WTC11 (cell line): Measurements from ENCODE around the gene LRRC61. TPM values are rescaled to one million over a fixed set of nuclear protein-coding genes. Genes with fewer than 3 reads are reported as not detected.

ENCODE experiments used
- ATF2 ChIP-seq: sonication (generic); formaldehyde crosslinking; IDR thresholded peaks from 2 replicates; pipeline ENCODE4 v1.8.1; 2022; ENCODE audit warnings: low read depth, missing genetic modification reagents, borderline replicate concordance
- CBFB ChIP-seq: sonication (generic); formaldehyde crosslinking; IDR thresholded peaks from 2 replicates; pipeline ENCODE4 v1.8.1; 2022; ENCODE audit warnings: mild to moderate bottlenecking, low read depth, missing genetic modification reagents
- CTCF ChIP-seq: fragments of 200-600 bp; IDR thresholded peaks from 2 replicates; pipeline ENCODE4 v1.8.0; 2022; ENCODE audit warnings: antibody characterized with exemption
- FOXJ3 ChIP-seq: sonication (generic); formaldehyde crosslinking; IDR thresholded peaks from 2 replicates; pipeline ENCODE4 v1.9.0; 2021; ENCODE audit warnings: missing genetic modification reagents, mild to moderate bottlenecking, borderline replicate concordance
- GABPB1 ChIP-seq: sonication (generic); formaldehyde crosslinking; IDR thresholded peaks from 2 replicates; pipeline ENCODE4 v1.8.1; 2023; ENCODE audit warnings: mild to moderate bottlenecking, missing genetic modification reagents
- IRF2 ChIP-seq: sonication (generic); formaldehyde crosslinking; IDR thresholded peaks from 2 replicates; pipeline ENCODE4 v1.8.0; 2022; ENCODE audit warnings: low read depth, missing genetic modification reagents, borderline replicate concordance
- MYBL2 ChIP-seq: sonication (generic); formaldehyde crosslinking; IDR thresholded peaks from 2 replicates; pipeline ENCODE4 v1.8.1; 2023; ENCODE audit warnings: mild to moderate bottlenecking, moderate library complexity, missing genetic modification reagents
- NFYB ChIP-seq: sonication (generic); formaldehyde crosslinking; conservative IDR thresholded peaks from 2 replicates; pipeline ENCODE4 v1.8.0; 2022; ENCODE audit warnings: low read depth, missing genetic modification reagents
- SMAD4 ChIP-seq: sonication (generic); formaldehyde crosslinking; IDR thresholded peaks from 2 replicates; pipeline ENCODE4 v1.8.0; 2022; ENCODE audit warnings: mild to moderate bottlenecking, missing genetic modification reagents
- SOX15 ChIP-seq: fragments of 250-450 bp; sonication (Bioruptor Pico); IDR thresholded peaks from 2 replicates; pipeline ENCODE4 v1.9.0; 2021; ENCODE audit warnings: mild to moderate bottlenecking
- TP53 ChIP-seq: sonication (generic); formaldehyde crosslinking; IDR thresholded peaks from 2 replicates; pipeline ENCODE4 v1.8.1; 2023; ENCODE audit warnings: mild to moderate bottlenecking, missing genetic modification reagents
- ZMAT4 ChIP-seq: fragments of 250-450 bp; sonication (Bioruptor Pico); IDR thresholded peaks from 2 replicates; pipeline ENCODE4 v1.9.0; 2021; ENCODE audit warnings: mild to moderate bottlenecking
- ZNF263 ChIP-seq: sonication (generic); formaldehyde crosslinking; IDR thresholded peaks from 2 replicates; pipeline ENCODE4 v1.8.1; 2022; ENCODE audit warnings: low read depth, mild to moderate bottlenecking, moderate library complexity, missing genetic modification reagents
- ZNF425 ChIP-seq: fragments of 250-450 bp; sonication (Bioruptor Pico); conservative IDR thresholded peaks from 2 replicates; pipeline ENCODE4 v1.9.0; 2021; ENCODE audit warnings: mild to moderate bottlenecking
- total RNA-seq: library from RNA; stranded (reverse); gene quantifications from 3 replicates; pipeline ENCODE4 v1.2.3, GENCODE V29; 2021
- TF ChIP-seq, protein P1 (sequence below): sonication (generic); formaldehyde crosslinking; IDR thresholded peaks from 2 replicates; pipeline ENCODE4 v1.8.1; 2022; ENCODE audit warnings: mild to moderate bottlenecking, missing genetic modification reagents, moderate library complexity, borderline replicate concordance
- TF ChIP-seq, protein P2 (sequence below): sonication (generic); formaldehyde crosslinking; IDR thresholded peaks from 2 replicates; pipeline ENCODE4 v1.8.0; 2023; ENCODE audit warnings: mild to moderate bottlenecking, missing genetic modification reagents
- TF ChIP-seq, protein P3 (sequence below): sonication (generic); formaldehyde crosslinking; IDR thresholded peaks from 2 replicates; pipeline ENCODE4 v1.8.1; 2023; ENCODE audit warnings: mild to moderate bottlenecking, missing genetic modification reagents, moderate library complexity
- TF ChIP-seq, protein P4 (sequence below): sonication (generic); formaldehyde crosslinking; IDR thresholded peaks from 2 replicates; pipeline ENCODE4 v1.8.0; 2023; ENCODE audit warnings: missing genetic modification reagents, mild to moderate bottlenecking, borderline replicate concordance
- TF ChIP-seq, protein P5 (sequence below): sonication (generic); formaldehyde crosslinking; conservative IDR thresholded peaks from 2 replicates; pipeline ENCODE4 v1.8.1; 2023; ENCODE audit warnings: mild to moderate bottlenecking, low read depth, missing genetic modification reagents, moderate library complexity

LRRC61 gene
- total RNA-seq, 1 experiment from 2014 or later, result 27.7 TPM

DNA sequence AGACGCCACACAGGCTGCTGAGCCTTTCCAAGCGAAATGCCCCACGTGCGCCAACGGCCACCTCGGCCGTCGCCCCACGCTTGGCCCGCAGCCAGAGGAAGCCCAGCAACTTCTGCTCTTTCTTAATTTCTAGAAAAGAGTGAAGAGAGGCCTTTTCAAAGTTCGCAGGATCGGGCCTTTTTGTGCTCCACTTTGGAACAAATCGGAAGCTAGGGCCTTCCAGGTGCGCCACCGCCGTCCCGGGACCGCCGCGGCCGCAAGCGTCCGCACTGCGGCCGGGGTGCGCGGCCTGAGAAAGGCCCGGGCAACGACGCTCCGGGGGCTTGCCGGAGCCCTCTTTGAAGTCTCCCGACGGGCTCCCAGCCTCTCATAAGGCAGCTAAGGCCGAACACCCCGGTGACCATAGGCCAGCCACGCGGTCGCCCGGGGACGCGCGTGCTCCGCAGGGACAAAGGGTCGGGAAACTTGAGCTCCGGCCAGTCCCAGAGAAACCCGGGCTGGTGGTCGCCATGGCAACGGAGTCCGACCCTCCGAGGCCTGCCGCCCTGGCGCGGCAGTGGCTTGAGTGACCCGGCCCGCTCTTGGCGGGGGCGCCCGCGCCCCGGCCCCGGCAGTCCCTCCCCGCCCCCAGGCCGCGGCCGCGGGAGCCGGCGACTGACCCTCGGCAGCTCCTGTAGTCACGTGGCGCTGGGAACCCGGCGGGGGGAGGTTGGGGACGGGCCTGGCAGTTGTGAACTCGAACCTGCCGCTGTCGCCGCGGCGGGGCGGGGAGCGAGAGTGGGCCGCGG is 45.1 kb downstream of the LRRC61 start, which contains the start of gene REPIN1 (continued):
- TF ChIP-seq TP53 (CRISPR knock-in tag) (no peak), SOX15 (CRISPR knock-in tag) (no peak), MYBL2 (CRISPR knock-in tag) (no peak), ZNF263 (no peak), FOXJ3 (CRISPR knock-in tag) (no peak), CTCF (no peak), ATF2 (CRISPR knock-in tag) (no peak), ZNF425 (CRISPR knock-in tag) (no peak), ZMAT4 (CRISPR knock-in tag) (no peak), IRF2 (CRISPR knock-in tag) (no peak), SMAD4 (CRISPR knock-in tag) (no peak), NFYB (CRISPR knock-in tag) (no peak), GABPB1 (0 out of 2 replicates have a peak, but pooled peaks have one; percentile 24), CBFB (no peak)
- TF ChIP-seq, protein P1, sequence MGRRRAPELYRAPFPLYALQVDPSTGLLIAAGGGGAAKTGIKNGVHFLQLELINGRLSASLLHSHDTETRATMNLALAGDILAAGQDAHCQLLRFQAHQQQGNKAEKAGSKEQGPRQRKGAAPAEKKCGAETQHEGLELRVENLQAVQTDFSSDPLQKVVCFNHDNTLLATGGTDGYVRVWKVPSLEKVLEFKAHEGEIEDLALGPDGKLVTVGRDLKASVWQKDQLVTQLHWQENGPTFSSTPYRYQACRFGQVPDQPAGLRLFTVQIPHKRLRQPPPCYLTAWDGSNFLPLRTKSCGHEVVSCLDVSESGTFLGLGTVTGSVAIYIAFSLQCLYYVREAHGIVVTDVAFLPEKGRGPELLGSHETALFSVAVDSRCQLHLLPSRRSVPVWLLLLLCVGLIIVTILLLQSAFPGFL (CRISPR knock-in tag), result no peak; the same call in 1 of the 2 replicates
- TF ChIP-seq, protein P2, sequence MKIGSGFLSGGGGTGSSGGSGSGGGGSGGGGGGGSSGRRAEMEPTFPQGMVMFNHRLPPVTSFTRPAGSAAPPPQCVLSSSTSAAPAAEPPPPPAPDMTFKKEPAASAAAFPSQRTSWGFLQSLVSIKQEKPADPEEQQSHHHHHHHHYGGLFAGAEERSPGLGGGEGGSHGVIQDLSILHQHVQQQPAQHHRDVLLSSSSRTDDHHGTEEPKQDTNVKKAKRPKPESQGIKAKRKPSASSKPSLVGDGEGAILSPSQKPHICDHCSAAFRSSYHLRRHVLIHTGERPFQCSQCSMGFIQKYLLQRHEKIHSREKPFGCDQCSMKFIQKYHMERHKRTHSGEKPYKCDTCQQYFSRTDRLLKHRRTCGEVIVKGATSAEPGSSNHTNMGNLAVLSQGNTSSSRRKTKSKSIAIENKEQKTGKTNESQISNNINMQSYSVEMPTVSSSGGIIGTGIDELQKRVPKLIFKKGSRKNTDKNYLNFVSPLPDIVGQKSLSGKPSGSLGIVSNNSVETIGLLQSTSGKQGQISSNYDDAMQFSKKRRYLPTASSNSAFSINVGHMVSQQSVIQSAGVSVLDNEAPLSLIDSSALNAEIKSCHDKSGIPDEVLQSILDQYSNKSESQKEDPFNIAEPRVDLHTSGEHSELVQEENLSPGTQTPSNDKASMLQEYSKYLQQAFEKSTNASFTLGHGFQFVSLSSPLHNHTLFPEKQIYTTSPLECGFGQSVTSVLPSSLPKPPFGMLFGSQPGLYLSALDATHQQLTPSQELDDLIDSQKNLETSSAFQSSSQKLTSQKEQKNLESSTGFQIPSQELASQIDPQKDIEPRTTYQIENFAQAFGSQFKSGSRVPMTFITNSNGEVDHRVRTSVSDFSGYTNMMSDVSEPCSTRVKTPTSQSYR (CRISPR knock-in tag), result no peak
- TF ChIP-seq, protein P3, sequence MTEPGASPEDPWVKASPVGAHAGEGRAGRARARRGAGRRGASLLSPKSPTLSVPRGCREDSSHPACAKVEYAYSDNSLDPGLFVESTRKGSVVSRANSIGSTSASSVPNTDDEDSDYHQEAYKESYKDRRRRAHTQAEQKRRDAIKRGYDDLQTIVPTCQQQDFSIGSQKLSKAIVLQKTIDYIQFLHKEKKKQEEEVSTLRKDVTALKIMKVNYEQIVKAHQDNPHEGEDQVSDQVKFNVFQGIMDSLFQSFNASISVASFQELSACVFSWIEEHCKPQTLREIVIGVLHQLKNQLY (CRISPR knock-in tag), result no peak
- TF ChIP-seq, protein P4, sequence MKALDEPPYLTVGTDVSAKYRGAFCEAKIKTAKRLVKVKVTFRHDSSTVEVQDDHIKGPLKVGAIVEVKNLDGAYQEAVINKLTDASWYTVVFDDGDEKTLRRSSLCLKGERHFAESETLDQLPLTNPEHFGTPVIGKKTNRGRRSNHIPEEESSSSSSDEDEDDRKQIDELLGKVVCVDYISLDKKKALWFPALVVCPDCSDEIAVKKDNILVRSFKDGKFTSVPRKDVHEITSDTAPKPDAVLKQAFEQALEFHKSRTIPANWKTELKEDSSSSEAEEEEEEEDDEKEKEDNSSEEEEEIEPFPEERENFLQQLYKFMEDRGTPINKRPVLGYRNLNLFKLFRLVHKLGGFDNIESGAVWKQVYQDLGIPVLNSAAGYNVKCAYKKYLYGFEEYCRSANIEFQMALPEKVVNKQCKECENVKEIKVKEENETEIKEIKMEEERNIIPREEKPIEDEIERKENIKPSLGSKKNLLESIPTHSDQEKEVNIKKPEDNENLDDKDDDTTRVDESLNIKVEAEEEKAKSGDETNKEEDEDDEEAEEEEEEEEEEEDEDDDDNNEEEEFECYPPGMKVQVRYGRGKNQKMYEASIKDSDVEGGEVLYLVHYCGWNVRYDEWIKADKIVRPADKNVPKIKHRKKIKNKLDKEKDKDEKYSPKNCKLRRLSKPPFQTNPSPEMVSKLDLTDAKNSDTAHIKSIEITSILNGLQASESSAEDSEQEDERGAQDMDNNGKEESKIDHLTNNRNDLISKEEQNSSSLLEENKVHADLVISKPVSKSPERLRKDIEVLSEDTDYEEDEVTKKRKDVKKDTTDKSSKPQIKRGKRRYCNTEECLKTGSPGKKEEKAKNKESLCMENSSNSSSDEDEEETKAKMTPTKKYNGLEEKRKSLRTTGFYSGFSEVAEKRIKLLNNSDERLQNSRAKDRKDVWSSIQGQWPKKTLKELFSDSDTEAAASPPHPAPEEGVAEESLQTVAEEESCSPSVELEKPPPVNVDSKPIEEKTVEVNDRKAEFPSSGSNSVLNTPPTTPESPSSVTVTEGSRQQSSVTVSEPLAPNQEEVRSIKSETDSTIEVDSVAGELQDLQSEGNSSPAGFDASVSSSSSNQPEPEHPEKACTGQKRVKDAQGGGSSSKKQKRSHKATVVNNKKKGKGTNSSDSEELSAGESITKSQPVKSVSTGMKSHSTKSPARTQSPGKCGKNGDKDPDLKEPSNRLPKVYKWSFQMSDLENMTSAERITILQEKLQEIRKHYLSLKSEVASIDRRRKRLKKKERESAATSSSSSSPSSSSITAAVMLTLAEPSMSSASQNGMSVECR (CRISPR knock-in tag), result peak; percentile 5; the same call in 1 of the 2 replicates
- TF ChIP-seq, protein P5, sequence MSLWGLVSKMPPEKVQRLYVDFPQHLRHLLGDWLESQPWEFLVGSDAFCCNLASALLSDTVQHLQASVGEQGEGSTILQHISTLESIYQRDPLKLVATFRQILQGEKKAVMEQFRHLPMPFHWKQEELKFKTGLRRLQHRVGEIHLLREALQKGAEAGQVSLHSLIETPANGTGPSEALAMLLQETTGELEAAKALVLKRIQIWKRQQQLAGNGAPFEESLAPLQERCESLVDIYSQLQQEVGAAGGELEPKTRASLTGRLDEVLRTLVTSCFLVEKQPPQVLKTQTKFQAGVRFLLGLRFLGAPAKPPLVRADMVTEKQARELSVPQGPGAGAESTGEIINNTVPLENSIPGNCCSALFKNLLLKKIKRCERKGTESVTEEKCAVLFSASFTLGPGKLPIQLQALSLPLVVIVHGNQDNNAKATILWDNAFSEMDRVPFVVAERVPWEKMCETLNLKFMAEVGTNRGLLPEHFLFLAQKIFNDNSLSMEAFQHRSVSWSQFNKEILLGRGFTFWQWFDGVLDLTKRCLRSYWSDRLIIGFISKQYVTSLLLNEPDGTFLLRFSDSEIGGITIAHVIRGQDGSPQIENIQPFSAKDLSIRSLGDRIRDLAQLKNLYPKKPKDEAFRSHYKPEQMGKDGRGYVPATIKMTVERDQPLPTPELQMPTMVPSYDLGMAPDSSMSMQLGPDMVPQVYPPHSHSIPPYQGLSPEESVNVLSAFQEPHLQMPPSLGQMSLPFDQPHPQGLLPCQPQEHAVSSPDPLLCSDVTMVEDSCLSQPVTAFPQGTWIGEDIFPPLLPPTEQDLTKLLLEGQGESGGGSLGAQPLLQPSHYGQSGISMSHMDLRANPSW (CRISPR knock-in tag), result no peak
